AG20443 (cell line): ENCODE measurements around the gene CNTN5.
"Not testable (repeated sequence)": the region's sequence is repeated elsewhere in the genome, so short reads cannot be mapped to it uniquely, and the experiment has no call there.

Experiments
- DNase-seq: peaks from one replicate; pipeline ENCODE4 v3.0.0; 2012; ENCODE audit warnings: low spot score, mixed read lengths

Gene CNTN5

DNA sequence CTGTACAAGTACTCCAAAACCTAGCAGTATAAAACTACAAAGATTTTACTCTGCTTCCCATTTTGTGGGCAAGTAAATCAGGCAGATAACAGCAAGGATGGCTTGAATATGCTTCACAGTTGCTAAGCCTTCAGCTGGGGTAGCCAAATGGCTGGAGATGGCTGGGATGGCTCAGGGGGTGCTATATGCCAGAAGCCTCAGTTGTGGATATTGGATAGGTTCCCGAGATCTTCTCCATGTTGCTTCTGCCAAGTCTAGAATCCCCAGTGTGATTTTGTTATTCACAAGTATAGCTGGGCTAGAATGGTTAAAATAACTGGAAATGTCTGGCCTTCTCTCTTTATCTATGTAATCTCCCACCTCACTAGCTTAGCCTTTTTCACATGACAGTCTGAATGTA is 1194.0 kb downstream of the CNTN5 start:
- no peak for DNase-seq

DNA sequence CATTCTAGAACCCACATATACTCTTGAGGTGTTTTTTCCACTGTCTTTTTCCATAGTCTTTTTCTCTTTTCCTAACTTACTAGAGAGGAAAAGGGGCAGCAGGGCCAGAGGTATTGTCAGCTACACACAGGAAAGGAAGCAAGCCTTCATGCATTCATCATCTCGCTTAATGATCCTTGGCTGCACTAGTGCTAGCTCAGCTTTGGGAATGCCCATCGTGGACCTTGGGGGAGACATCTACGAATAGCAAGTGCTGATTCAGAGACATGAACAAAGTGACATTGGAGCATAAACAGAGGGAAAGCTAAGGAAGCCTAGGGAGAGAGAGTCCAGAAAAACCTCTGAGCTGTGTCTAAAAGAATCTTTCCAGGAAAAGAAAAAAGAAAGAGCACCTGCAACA is 1200.1 kb downstream of the CNTN5 start:
- no peak for DNase-seq

DNA sequence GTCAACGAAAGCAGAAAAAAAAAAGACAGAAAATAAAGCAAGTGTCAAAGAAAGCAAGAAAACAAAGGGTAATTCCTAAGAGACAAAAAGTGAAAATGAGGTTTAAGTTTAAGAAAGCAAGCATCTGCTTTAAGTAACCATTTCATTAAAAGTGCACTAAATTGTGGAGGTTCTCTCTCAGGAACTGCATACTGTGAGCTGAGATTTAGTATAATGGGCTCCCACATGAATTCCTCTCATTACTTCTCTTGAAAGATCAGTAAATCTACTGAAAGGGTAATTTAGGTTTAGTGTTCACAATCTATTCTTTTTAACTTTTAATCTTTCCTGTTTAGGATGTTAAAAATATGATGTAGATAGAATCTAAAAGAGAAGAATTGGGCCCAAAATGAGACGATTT is 1201.0 kb downstream of the CNTN5 start:
- no peak for DNase-seq

DNA sequence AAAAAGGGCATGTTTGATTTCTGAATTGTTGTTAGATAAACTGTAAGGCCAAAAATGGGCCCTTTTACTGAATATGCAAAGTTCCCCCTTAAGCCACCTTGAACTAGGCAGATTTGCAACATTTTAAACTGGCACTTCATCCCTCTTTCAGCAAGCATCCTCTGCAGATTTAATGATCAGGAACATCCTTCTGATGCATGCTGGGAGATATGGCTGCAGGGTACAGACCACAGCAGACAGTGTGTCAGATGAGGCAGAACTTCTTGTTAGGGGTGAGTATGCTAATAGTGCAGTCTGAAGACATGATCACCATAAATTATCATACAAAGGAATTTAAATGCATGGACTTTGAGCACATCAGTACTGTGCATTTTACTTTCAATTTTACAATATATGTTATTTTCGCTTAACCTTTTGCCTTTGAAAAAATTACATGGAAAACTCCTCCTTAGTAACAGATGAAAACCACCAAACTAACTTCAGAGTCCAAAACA is 1203.8 kb downstream of the CNTN5 start:
- DNase-seq: no peak

DNA sequence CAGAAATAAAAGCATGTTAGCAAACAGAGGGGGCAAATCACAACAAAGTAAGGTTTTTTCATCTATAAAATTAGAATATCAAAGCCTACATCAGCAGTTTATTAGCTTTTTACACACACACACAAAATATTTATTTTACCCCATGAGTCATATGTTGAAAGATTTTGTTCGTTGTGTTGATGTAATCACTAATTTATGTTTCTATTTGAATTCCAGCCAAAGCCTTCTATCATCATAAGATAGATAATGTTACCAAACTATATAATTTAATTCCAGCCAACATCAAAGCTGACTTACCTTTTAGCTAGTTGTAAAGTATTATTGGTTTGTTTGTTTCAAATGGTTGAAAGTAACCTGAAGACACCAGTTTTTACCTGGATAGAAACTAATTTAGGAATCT is 1208.3 kb downstream of the CNTN5 start:
- DNase-seq: no peak

DNA sequence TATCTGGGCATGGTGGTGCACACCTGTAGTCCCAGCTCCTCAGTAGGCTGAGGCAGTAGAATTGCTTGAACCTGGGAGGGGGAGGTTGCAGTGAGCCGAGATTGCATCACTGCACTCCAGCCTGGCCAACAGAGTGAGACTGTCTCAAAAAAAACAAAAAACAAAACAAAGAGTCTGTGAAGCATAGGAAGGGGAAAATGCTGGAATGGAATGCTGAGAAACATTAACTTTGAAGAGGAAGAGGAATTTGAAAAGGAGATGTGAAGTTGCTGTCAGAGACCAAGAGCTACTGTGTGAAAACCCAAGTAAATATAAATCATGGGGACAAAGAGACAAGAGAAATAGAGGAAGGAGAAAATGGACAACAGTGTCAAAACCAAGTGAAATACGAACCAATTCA is 1211.3 kb downstream of the CNTN5 start:
- no peak for DNase-seq

DNA sequence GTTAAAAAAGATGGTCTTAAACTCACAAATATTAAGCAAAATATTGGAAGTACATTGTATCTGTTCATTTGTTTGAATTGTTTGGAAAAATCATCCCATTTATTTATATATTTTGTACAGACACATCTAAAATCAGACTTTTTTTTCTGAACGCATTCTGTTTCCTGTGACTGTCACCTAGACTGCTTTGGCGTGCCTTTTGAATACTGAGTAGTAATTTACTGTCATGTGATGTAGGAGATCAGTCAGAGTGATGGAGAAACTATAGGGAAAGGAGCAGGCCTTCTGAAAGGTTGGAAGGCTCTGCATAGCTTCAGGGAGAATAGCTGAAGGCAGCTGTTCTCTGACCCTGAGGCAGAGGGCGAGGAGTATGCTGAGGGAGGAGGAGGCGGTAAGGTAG is 1214.3 kb downstream of the CNTN5 start:
- no peak for DNase-seq

DNA sequence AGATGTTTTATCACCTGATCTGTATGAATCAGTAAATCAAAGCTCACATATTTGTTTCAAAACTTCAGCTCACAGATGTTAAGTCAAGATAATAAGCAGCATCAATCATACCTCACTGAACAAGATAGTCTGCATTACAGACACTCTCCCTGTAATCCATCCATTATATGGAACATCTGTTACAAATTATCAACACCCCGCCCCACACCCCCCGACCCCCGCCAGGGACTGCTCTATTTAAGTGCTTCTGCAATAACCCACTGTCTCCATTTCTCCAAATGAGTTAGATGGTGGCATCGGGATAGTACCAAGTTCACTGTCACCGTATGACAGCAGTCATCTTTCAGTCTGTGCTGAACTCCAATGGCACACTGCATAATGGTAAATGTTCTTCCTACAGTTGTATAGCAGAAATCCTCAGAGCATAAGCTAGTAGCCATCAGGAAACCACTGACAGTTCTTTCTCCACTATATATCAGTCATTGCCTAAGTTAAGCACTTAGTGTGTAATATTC is 1219.3 kb downstream of the CNTN5 start:
- no peak for DNase-seq

DNA sequence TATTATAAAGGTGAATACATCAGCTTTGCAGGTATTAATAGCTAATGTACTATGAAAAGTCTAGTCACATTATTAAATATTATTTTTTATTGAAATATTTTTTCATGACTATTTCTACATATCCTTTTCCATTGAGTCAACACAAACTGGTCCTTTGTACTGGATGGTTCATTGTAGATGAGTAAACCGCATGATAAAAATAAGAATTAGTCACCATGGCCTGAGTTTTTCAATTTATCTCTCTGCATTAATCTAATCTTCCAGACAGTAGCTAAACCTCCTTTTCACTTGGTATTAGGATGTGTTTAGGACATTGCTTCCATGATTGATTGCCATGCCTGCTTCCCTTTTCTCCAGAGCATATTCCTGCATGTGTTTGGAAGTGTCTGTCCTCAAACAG is 1227.0 kb downstream of the CNTN5 start:
- no peak for DNase-seq

DNA sequence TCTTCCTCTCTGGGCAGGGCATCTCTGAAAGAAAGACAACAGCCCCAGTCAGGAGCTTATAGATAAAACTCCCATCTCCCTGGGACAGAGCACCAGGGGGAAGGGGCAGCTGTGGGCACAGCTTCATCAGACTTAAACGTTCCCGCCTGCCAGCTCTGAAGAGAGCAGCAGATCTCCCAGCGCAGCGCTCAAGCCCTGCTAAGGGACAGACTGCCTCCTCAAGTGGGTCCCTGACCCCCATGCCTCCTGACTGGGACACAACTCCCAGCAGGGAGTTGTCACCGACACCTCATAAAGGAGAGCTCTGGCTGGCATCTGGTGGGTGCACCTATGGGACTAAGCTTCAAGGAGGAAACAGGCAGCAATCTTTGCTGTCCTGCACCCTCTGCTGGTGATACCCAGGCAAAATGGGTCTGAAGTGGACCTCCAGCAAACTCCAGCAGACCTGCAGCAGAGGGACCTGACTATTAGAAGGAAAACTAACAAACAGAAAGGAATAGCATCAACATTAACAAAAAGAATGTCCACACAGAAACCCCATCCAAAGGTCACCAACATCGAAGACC is 1236.6 kb downstream of the CNTN5 start:
- DNase-seq: not testable (repeated sequence)

DNA sequence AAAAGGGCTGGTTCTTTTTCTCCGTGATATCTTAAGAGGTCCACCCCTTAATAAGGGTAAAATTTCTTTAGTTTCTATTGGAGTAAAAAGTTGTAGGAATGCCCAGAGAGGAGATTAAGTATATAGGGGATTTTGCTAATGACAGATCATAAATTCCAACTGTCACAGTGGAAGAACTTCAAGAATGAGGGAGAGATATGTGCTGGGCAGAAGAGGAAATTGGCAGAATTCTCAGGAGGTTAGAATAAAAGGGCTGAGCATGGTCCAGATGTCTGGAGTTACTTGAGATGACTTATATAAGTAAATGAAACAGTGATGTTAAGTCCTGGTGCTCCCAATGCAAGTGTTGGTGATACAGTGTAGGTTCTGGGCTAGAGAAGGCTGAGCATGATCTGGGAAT is 1248.8 kb downstream of the CNTN5 start:
- DNase-seq: no peak

DNA sequence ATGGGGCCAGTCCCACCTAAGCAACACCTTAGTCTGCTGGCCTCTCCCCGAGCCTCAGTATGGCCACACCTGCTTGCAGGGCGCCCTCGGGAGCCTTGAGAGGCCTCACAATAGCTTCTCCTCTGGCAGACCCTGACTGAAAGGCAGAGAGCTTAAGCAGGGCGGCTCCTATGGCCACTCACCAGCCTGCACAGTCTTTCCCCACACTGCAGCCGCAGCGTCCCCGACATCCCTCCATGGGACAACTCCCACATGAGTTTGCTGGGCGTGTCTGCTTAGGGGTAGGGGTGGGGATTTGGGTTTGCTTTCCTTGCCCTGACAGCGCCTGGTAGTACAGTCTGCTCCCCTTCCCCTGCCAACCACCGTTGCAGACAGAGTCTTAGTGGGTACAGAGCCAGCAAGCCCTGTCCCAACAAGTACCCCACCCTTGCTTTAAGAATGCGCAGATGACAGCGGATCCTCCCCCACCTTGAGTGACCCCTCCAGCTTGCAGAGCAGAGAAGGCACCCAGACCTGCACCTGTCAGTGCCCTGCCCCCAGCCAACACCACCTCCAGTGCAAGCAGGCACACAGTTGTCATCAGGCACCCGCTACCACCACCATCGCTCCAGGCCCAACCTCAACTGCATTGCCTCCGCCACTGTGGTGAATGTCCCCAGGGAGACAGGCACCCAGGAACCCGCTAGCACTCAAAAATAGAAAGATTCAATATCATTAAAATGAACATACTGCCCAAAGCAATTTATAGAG is 1252.5 kb downstream of the CNTN5 start:
- no peak for DNase-seq

DNA sequence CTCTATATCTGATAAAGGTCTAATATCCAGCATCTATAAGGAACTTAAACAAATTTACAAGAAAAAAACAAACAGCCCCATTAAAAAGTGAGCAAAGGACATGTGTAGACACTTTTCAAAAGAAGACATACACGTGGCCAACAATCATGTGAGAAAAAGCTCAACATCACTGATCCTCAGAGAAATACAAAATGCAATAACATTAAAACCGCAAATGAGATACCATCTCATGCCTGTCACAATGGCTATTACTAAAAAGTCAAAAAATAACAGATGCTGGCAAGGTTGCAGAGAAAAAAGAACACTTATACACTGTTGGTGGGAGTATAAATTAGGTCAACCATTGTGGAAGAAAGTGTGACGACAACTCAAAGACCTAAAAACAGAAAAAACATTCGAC is 1253.7 kb downstream of the CNTN5 start:
- DNase-seq: not testable (repeated sequence)

DNA sequence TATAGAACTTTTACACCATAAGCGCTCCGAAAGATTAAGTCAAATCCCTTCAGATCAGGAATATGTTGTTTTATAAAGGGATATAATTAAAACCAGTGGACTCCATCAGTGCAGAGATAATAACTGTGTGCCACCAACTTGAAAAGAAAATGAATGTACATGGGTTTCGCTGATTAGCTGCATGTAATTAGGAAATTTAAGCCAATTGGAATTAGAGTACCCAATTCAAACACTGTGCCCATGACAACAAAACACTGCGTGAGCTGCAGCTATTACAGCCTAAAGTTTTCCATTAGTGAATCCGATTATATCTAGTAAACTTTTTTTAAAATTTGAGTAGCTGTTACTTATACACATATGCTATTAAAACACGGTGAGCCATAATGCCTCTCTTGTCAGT is 1274.0 kb downstream of the CNTN5 start:
- no peak for DNase-seq

DNA sequence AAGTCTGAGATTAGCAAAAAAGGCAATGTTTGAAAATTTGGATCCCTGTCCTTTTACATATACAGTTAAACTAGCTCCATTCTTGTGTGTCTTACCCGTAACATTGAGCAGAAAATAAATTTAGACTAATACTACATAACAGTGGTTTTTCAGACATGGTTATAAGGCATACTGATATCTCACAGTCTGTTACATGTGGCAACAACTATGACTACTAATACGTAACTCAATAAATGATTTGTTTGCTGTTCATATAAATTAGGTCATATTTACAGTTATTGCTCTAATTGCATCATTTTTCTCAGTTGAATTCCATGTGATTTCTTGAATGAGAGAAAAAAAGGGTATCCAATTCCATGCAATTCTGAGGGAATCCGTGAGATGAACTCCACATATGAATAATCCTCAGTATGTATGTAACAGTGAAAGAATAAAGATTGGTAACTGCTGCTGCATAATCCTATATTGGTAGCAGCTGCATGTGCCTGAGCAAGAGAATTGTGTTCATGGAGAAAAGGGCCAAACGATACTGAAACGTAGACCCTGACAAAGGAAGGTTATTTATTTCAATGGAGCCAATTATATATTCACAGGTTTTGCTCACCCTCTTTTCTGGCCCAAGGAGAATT is 1275.4 kb downstream of the CNTN5 start:
- DNase-seq: no peak

DNA sequence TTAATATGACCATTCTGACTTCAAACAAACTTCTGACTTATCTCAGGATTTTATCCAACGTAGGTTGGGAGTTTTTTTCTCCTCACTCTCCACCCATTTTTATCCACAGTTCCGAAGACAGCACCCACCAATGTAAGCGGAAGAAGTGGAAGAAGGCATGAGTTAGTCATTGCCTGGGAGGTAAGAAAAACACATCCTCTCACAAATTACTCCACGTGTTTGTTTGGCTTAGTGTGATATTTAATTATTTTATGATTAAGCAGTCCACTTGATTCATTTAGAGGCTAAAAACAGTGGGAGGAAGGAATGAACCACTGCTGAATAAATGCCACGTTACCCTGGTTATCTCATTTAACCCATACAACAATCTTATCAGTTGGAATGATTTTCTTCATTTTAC is 1276.8 kb downstream of the CNTN5 start:
- no peak for DNase-seq

DNA sequence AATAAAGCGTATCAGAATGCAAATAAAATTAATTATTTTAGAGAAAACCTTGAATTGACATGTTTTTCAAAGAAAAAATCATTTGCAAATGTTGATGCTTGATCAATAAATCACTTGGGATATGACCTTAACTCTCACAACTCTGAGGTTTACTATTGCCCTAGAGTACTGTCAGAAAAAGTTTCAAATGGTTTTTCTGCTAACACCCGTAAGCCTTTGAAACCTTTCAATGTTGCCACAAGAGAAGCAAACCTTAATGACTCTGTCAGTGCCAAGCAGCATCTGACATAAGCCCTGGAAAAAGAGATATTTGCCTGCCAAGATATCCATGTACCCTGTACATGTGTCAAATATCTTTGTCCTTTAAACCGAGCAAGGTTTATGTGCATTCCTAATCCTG is 1282.1 kb downstream of the CNTN5 start:
- no peak for DNase-seq

DNA sequence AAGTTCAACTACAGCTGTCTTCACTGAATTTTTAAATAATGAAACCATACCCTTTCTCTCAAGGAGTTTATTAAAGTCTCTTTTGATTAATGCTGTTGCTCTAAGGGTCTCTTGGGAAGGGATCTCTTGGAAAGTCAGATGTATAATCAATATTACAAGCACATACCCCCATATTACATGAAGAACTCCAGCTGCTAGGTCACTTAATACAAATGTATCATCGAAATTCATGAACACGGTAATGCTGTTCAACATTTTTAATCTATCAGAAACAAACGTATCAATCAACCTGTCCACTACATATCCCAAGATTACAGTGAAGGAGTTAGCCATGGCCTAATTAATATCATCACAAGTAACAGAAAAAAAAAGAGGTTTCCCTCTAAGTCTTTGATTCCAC is 1283.1 kb downstream of the CNTN5 start:
- no peak for DNase-seq

DNA sequence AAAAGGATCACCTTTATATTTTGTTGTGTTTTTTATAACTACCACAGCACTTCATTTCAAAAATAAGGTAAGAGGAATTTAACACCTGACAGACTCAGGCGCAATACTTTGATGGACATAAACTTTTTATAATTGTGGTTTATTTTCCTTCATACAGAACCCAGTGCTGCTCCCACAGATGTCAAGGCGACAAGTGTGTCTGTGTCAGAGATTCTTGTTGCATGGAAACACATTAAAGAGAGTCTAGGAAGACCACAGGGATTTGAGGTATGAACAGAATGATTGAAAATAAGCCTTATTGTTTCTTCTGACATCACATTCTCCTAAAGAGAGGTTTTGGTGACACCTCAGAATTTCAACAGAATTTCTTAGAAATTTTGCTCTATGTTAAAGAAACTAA is 1287.5 kb downstream of the CNTN5 start:
- no peak for DNase-seq

DNA sequence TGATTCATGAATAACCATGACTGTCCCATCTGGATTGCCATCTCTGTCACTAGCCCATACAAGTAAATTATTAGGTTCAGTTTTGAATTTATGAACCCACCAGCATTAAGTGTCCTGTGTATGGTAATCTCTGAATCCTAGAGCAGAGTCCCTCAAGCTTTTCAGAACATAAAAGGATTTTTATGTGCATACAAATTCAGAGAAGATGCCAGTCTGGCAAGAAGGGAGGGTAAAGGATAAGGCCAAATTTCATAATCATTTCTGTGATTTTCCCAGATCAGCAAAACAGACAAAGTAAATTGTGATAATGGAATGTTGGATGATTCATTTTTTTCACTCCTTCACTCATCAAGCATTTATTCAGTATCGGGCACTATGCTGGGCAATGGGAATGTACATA is 1295.2 kb downstream of the CNTN5 start:
- no peak for DNase-seq

DNA sequence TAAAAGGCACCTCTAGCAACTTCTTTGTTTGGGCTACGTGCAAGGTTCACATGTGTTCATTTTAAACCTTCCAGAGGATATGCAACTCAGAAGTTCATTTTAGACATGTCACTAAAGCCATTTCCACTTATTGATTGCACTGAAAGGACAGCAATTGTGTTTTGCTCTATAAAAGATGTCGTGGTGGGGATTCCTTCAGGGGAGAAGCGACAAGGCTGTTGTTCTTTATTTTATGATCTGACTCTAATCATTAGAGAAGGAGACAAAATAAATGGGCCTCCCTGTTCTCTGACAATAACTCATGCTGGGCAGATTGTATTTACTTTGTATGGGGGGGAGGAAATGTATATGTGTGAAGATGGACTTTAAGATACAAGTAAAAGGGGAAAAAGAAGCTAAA is 1296.2 kb downstream of the CNTN5 start:
- DNase-seq: no peak

DNA sequence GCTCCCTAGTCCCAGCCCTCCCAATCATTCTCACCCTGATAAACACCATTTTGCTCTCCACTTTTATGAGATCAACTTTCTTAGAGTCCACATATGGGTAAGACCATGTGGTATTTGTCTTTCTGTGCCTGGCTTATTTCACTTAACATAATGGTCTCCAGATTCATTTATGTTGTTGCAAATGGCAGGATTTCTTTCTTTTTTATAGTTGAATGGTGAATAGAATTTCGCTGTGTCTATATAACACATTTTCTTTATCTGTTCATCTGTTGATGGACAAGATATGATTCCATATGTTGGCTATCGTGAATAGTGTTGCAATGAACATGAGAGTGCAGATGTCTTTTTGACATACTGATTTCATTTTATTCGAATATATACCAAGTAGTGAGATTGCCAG is 1298.9 kb downstream of the CNTN5 start:
- DNase-seq: no peak

DNA sequence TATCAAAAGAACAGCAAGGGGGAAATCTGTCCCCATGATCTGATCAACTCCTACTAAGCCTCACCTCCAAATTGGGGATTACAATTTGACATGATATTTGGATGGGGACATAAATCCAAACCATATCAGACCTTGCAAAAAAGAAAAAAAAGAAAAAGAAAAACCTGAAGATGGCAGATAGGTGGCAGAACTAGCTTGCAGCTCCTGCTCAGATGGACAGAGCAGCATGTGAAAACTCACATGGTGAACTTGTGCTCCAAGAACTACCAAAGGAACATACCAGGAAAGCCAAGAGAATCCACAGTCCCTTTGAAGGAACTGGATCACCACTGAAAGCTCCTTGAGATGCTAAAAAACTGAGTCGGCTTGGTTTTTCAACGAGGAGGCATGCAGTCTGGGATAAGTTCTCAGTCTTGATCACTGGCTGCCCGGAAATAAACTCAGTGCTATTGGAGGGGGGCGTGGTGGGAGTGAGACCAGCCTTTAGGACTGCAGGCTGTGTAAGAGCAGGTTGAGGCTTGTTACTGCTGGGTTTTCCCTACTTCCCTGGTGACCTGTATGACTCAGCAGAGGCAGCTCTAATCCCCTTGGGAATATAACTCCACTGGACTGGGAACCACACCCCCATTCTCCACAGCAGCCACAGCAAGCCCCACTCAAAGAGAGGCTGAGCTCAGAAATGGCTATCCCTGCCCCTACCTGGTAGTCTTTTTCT is 1308.0 kb downstream of the CNTN5 start:
- DNase-seq: no peak
